K562 (cell line): ENCODE results near the gene PRDX6. TPM values are rescaled to one million over a fixed set of nuclear protein-coding genes. Genes with fewer than 3 reads are reported as not detected.

Source experiments
- CREB3L1 ChIP-seq: fragments of 450-650 bp; IDR thresholded peaks from 2 replicates; pipeline ENCODE4 v1.6.1; 2014; ENCODE audit warnings: low read depth, mild to moderate bottlenecking, moderate library complexity, borderline replicate concordance
- MAFF ChIP-seq: IDR thresholded peaks from 2 replicates; pipeline ENCODE4 v1.6.1; 2012; ENCODE audit warnings: low read length, improper control_type of control experiment
- NRF1 ChIP-seq, 2 experiments: fragments of 450-650 bp; IDR thresholded peaks in 1 of 2; conservative IDR thresholded peaks in 1 of 2; 2 replicates each; pipeline ENCODE4 v1.6.1; 2014; ENCODE audit warnings: mild to moderate bottlenecking in 2 of 2
- SIN3B ChIP-seq: fragments of 450-650 bp; IDR thresholded peaks from 2 replicates; pipeline ENCODE4 v1.6.1; 2017; ENCODE audit warnings: low read depth, mild to moderate bottlenecking, moderate library complexity
- TFAM ChIP-seq: fragments of 250-450 bp; sonication (Bioruptor Pico); conservative IDR thresholded peaks from 2 replicates; pipeline ENCODE4 v1.5.0; 2021; ENCODE audit warnings: mild to moderate bottlenecking, moderate library complexity
- WHSC1 ChIP-seq: IDR thresholded peaks from one replicate; pipeline ENCODE4 v1.6.1; 2012; ENCODE audit warnings: low read length, control low read depth, inconsistent platforms
- polyA plus RNA-seq, 8 experiments: library from polyadenylated mRNA; depleted of rRNA in 4 of 8; stranded (reverse) in 5 of 8; unstranded in 3 of 8; fragments of >200 nt; fragmentation: Nextera tagmentation in 2 of 8; fragmentation: Illumina TruSeq in 1 of 8; extraction: Ambion mirVana in 2 of 8; extraction: Trizol in 1 of 8; gene quantifications; 2 replicates each; pipeline versions ENCODE4 v1.2.1 to v1.2.3, GENCODE V29; 2011 to 2014; ENCODE audit warnings: inconsistent platforms in 1 of 8, missing spikeins in 1 of 8
- total RNA-seq, 7 experiments: library from RNA; depleted of rRNA in 6 of 7; stranded (reverse); fragments of >200 nt in 6 of 7; fragmentation: Illumina TruSeq in 2 of 7; extraction: Trizol in 2 of 7; gene quantifications; 2 replicates each; pipeline versions ENCODE4 v1.2.1 to v1.2.3, GENCODE V29; 2011 to 2021; ENCODE audit warnings: low replicate concordance in 1 of 7

The PRDX6 gene
- total and polyA plus RNA-seq, 9 of the 15 experiments (the other 6 are each of a cell fraction or from before 2014, with no cell fraction given) = 277 to 1,082 (median 610) TPM

- TF ChIP-seq SIN3B = no peak
- peak; percentile 36; the same call in 1 of the 2 replicates for TF ChIP-seq CREB3L1
- TF ChIP-seq WHSC1 = peak; percentile 61
- TF ChIP-seq TFAM = no peak
- peak; percentile 55 to 62 for TF ChIP-seq NRF1 (conservative IDR thresholded peaks at IDR 0.05 in 1 of 2, IDR thresholded peaks at IDR 0.05 in 1 of 2)
- TF ChIP-seq MAFF = peak; percentile 29; the same call in 1 of the 2 replicates
Observed at GRCh38 chr1:173429471-173430402, 47.4 kb upstream of the PRDX6 start (continued).
